Measurements from ENCODE around the gene HIF3A. TPM values are rescaled to one million over a fixed set of nuclear protein-coding genes. Genes with fewer than 3 reads are reported as not detected.

Gene HIF3A
- total RNA-seq, 1 experiment from 2014 or later: 0.98 TPM

GRCh38 chr19:46344363-46344762 is 47.5 kb downstream of the HIF3A start:
- no peaks in the 10 kb centered on the region for H3K36me3 ChIP-seq (ENCODE audit: control insufficient read depth in 1 of 2, insufficient read depth in 2 of 2, low read length in 2 of 2)
- H3K27ac ChIP-seq (ENCODE audit: low read depth, low read length): no peak overlapping the region
- H3K4me3 ChIP-seq (replicated peaks in 1 of 2; ENCODE audit: low read depth in 1 of 2, low read length in 2 of 2): no peak overlapping the region
- ChIA-PET POLR2A (no interaction called here), CTCF (no interaction called here), RAD21 (ENCODE audit: low non-redundant PET in 1 of 2, low total read pairs in 2 of 2, uncharacterized antibody in 2 of 2, unreplicated experiment in 2 of 2) (no interaction called here)
- no peak overlapping the region for H3K4me2 ChIP-seq (ENCODE audit: low read length)
- peaks cover 25% of the 10 kb centered on the region for H3K79me2 ChIP-seq (ENCODE audit: insufficient read depth, low read length)
- no peaks in the 10 kb centered on the region for H3K27me3 ChIP-seq (ENCODE audit: insufficient read depth, low read length)
- no peak for TF ChIP-seq EGR1 (IDR thresholded peaks at IDR 0.05; ENCODE audit: low read depth)
- TF ChIP-seq SP1 (IDR thresholded peaks at IDR 0.05; ENCODE audit: low read depth): no peak
- no peak for TF ChIP-seq CBX3 (IDR thresholded peaks at IDR 0.05; ENCODE audit: low read depth)
- no peak for TF ChIP-seq TCF7L2 (IDR thresholded peaks at IDR 0.05; ENCODE audit: borderline replicate concordance, extremely low read depth, insufficient read depth, insufficient read length)
- TF ChIP-seq RAD21 (IDR thresholded peaks at IDR 0.05; ENCODE audit: low read depth): no peak
- no peak for TF ChIP-seq POLR2A (IDR thresholded peaks at IDR 0.05; ENCODE audit: borderline replicate concordance, extremely low read depth, insufficient read depth, insufficient read length)
- TF ChIP-seq ZBTB33 (IDR thresholded peaks at IDR 0.05; ENCODE audit: extremely low read depth, insufficient replicate concordance, low read length): no peak
- TF ChIP-seq SRF (IDR thresholded peaks at IDR 0.05; ENCODE audit: low read depth): no peak
- no peak for TF ChIP-seq FOSL1 (IDR thresholded peaks at IDR 0.05; ENCODE audit: low read depth)
- TF ChIP-seq REST (IDR thresholded peaks at IDR 0.05; ENCODE audit: low read depth): no peak
- TF ChIP-seq EZH2 (IDR thresholded peaks at IDR 0.05): no peak
- no peak for TF ChIP-seq EZH2phosphoT487 (IDR thresholded peaks at IDR 0.05; ENCODE audit: borderline replicate concordance)
- TF ChIP-seq ELF1 (IDR thresholded peaks at IDR 0.05; ENCODE audit: borderline replicate concordance, low read depth): no peak
- TF ChIP-seq ZFX (IDR thresholded peaks at IDR 0.05): no peak
- TF ChIP-seq YY1 (IDR thresholded peaks at IDR 0.05; ENCODE audit: extremely low read depth, insufficient replicate concordance, low read depth, low read length): no peak
- no peak for TF ChIP-seq SIN3A (IDR thresholded peaks at IDR 0.05; ENCODE audit: low read depth)
- no peak for TF ChIP-seq POLR2AphosphoS5 (IDR thresholded peaks at IDR 0.05; ENCODE audit: low read depth, low read length)
- TF ChIP-seq ZNF274 (IDR thresholded peaks at IDR 0.05; ENCODE audit: low read depth, low read length): no peak
- TF ChIP-seq ATF3 (IDR thresholded peaks at IDR 0.05): no peak
- no peaks in the 10 kb centered on the region for H4K20me1 ChIP-seq (ENCODE audit: insufficient read depth)
- BruUV-seq (replicated peaks): no TSS peak
- intact Hi-C loops (cut with micrococcal nuclease): no loop called here
- H3K9me2 ChIP-seq (ENCODE audit: insufficient read depth): no peaks in the 10 kb centered on the region
- peaks cover 0 to 24% of the 10 kb centered on the region in 2 experiments; a peak in 2 of 4 replicates for H3K4me1 ChIP-seq (ENCODE audit: control insufficient read depth in 1 of 2, insufficient read depth in 2 of 2, low read length in 2 of 2)
- H3K9ac ChIP-seq (ENCODE audit: low read length): no peak overlapping the region
- no peak overlapping the region for H2AFZ ChIP-seq (ENCODE audit: low read depth, low read length, poor library complexity, severe bottlenecking)
- ATAC-seq (no peak), DNase-seq (ENCODE audit: low read depth, low spot score) (no peak)
- no peaks in the 10 kb centered on the region for H3K9me3 ChIP-seq (ENCODE audit: control insufficient read depth in 1 of 2, insufficient read depth in 1 of 2, low read depth in 1 of 2, low read length in 2 of 2)

Data from HCT116 (cell line).